Calu3 (cell line): ENCODE measurements around the gene HCK. TPM values are rescaled to one million over a fixed set of nuclear protein-coding genes. Genes with fewer than 3 reads are reported as not detected.

ENCODE experiments used
- BruUV-seq: library from RNA; stranded (reverse); fragments of 400-500 nt; replicated peaks from 2 replicates; lab custom pipeline; 2021; lab: Mats Ljungman, UMichigan
- CTCF ChIA-PET: fragments of 300-600 bp; sonication (Branson Sonifier 250); formaldehyde crosslinking; loops from one replicate; lab custom pipeline; 2022; ENCODE audit warnings: antibody characterized with exemption; lab: Charles Lee
- DNase-seq: peaks from one replicate; pipeline ENCODE4 v3.0.0; 2022
- H3K27ac Mint-ChIP-seq: one replicate; pipeline ENCODE4 v1.8.0; 2022; ENCODE audit warnings: mixed read lengths; ENCODE audit not compliant: unreplicated experiment
- H3K27me3 Mint-ChIP-seq: one replicate; pipeline ENCODE4 v1.8.0; 2022; ENCODE audit warnings: mixed read lengths; ENCODE audit not compliant: unreplicated experiment
- H3K36me3 Mint-ChIP-seq: one replicate; pipeline ENCODE4 v1.8.0; 2022; ENCODE audit warnings: mild to moderate bottlenecking, moderate library complexity, mixed read lengths; ENCODE audit not compliant: insufficient read depth, unreplicated experiment
- H3K4me1 Mint-ChIP-seq: one replicate; pipeline ENCODE4 v1.8.0; 2022; ENCODE audit warnings: mild to moderate bottlenecking, low read depth, mixed read lengths; ENCODE audit not compliant: unreplicated experiment
- H3K4me3 Mint-ChIP-seq: one replicate; pipeline ENCODE4 v1.8.0; 2022; ENCODE audit warnings: mild to moderate bottlenecking, low read depth, moderate library complexity, mixed read lengths; ENCODE audit not compliant: unreplicated experiment
- H3K9me3 Mint-ChIP-seq: one replicate; pipeline ENCODE4 v1.8.0; 2022; ENCODE audit warnings: low read depth, mixed read lengths; ENCODE audit not compliant: unreplicated experiment
- CTCF ChIP-seq: fragments of 200-600 bp; IDR thresholded peaks from one replicate; pipeline ENCODE4 v1.8.0; 2022; ENCODE audit warnings: antibody characterized with exemption; ENCODE audit not compliant: unreplicated experiment
- intact Hi-C: fragments of 100-400 bp; cut with micrococcal nuclease; formaldehyde crosslinking; loops from one replicate; pipeline ENCODE4 v1.10.0; 2022; ENCODE audit not compliant: unreplicated experiment
- total RNA-seq: library from RNA; stranded (reverse); gene quantifications from 2 replicates; pipeline ENCODE4 v1.2.3, GENCODE V29; 2022

Gene HCK
- total RNA-seq, 1 experiment from 2014 or later: not detected

DNA sequence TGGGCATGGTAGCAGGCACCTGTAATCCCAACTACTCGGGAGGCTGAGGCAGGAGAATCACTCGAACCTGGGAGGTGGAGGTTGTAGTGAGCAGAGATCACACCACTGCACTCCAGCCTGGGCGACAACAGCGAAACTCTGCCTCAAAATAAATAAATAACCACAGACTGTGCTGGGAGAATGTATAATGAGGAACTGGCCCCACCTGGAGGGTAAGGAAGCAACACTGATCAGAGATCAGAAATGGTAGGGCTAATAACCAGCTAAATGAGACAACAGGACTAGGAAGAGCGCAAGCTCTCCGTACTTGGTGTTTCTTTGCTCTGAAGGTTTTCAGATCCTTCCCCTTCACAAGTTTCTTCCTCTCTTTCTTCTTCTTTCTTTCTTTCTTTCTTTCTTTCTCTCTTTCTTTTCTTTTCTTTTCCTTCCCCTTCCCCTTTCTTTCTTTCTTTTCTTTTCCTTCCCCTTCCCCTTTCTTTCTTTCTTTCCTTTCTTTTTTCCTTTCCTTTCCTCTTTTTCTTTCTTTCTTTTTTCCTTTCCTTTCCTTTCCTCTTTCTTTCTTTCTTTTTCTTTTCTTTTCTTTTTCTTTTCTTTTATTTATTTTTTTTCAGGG, 27.3 kb upstream of the HCK start:
- CTCF ChIA-PET: no interaction called here
- no peaks in the 10 kb centered on the region for H3K36me3 Mint-ChIP-seq
- H3K27me3 Mint-ChIP-seq: peaks cover 90% of the 10 kb centered on the region
- no peak for DNase-seq
- H3K4me1 Mint-ChIP-seq: no peaks in the 10 kb centered on the region
- no peak overlapping the region for H3K4me3 Mint-ChIP-seq
- BruUV-seq: no TSS peak
- no peaks in the 10 kb centered on the region for H3K9me3 Mint-ChIP-seq
- TF ChIP-seq CTCF: no peak
- intact Hi-C loops: no loop called here
- H3K27ac Mint-ChIP-seq: no peak overlapping the region

DNA sequence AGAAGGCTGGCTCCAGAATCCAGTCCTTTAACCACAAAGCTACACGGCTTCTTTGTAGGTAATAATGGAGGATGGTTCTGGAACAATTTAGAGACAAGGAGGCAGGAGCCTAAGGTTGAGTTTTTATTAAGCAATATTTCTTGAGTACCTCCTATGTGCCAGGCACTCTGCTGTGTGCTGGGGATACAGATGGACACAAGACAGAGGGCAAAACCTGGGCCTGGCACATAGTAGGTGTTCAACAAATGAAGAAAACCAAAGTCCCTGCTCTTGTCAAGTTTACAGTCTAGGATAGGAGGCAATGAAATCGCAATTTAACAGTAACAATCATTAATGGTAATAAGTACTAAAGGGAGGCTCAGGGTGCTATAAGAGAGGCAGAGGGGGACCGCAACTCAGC, 24.4 kb upstream of the HCK start:
- no peak for DNase-seq
- no peak overlapping the region for H3K27ac Mint-ChIP-seq
- no peaks in the 10 kb centered on the region for H3K9me3 Mint-ChIP-seq
- no TSS peak for BruUV-seq
- H3K27me3 Mint-ChIP-seq: peaks cover 76% of the 10 kb centered on the region
- intact Hi-C loops: no loop called here
- H3K4me1 Mint-ChIP-seq: no peaks in the 10 kb centered on the region
- no peak overlapping the region for H3K4me3 Mint-ChIP-seq
- TF ChIP-seq CTCF: no peak
- H3K36me3 Mint-ChIP-seq: no peaks in the 10 kb centered on the region
- CTCF ChIA-PET: no interaction called here

- intact Hi-C loops: no loop called here
- Mint-ChIP-seq H3K4me3 (no peak overlapping the region), H3K27me3 (peaks cover 76% of the 10 kb centered on the region), H3K9me3 (no peaks in the 10 kb centered on the region), H3K4me1 (no peaks in the 10 kb centered on the region), H3K27ac (no peak overlapping the region), H3K36me3 (no peaks in the 10 kb centered on the region)
- no peak for TF ChIP-seq CTCF
- DNase-seq: no peak
- no TSS peak for BruUV-seq
- CTCF ChIA-PET: interaction anchor here (0.5 to 3.9 kb wide), 6 partner anchors 9 to 1427 kb away, joined by 3 to 13 read pairs (median 4); no protein-coding TSS in a partner anchor
Measured at GRCh38 chr20:32028647-32029372, 23.2 kb upstream of the HCK start.

DNA sequence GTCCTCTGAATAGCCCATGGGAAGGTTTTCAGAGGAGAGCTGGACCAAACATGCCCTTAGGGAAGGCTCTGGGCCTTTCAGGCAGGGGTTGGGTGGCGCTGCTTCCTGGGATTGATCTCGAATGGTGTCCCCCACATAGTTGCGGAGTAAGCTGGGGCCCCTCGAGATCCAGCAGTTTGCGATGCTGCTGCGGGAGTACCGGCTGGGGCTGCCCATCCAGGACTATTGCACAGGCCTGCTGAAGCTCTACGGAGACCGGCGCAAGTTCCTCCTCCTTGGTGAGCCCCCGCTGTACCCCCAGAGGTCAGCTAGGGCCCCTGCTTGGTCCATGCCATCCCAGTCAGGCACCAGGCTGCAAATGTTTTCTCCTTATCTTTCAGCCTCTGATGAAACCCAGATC, 22.5 kb upstream of the HCK start:
- Mint-ChIP-seq H3K9me3 (no peaks in the 10 kb centered on the region), H3K27ac (no peak overlapping the region), H3K36me3 (no peaks in the 10 kb centered on the region), H3K4me1 (no peaks in the 10 kb centered on the region), H3K4me3 (no peak overlapping the region), H3K27me3 (peaks cover 76% of the 10 kb centered on the region)
- BruUV-seq: no TSS peak
- intact Hi-C loops: no loop called here
- no peak for DNase-seq
- TF ChIP-seq CTCF: no peak
- CTCF ChIA-PET: interaction anchor here (0.5 to 3.9 kb wide), 6 partner anchors 10 to 1426 kb away, joined by 3 to 13 read pairs (median 6); no protein-coding TSS in a partner anchor
